HG03457 (cell line): Measurements from ENCODE around the gene GSDMA.
A peak's percentile ranks its signal among the peaks of the same experiment; 100 is the strongest.
"Not testable (repeated sequence)": the region's sequence is repeated elsewhere in the genome, so short reads cannot be mapped to it uniquely, and the experiment has no call there.

ENCODE experiments used
- ATAC-seq: cut with Tn5 transposase; IDR thresholded peaks from one replicate; pipeline ENCODE4 v1.9.1; 2021; ENCODE audit warnings: moderate number of reproducible peaks; ENCODE audit not compliant: unreplicated experiment

Gene GSDMA

GRCh38 chr17:39929646-39930407 lies 33.0 kb upstream of the GSDMA start:
- ATAC-seq: no peak

GRCh38 chr17:39933912-39934311 lies 28.9 kb upstream of the GSDMA start:
- ATAC-seq: no peak

GRCh38 chr17:39934324-39934723 lies 28.5 kb upstream of the GSDMA start:
- ATAC-seq: no peak

DNA sequence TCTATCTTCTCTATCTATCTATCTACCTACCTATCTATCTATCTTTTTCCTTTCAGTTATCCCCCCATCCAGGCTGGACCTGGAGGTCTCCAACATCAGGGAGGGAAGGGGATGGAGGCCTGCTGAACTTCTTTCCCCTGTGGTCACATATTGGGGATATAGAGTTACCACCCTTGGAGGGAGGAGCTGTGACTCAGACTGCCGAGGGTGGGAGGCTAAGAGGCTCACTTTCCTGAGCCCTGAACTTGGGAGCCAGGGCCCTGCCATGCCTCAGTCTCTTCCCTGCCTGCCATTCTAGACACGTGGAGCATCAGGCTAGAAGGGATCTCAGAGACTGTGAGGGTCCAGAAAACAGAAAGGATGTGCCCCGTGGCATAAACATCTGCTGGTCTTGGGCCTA lies 26.9 kb upstream of the GSDMA start:
- ATAC-seq: no peak

- no peak for ATAC-seq
Observed at GRCh38 chr17:39937447-39937846, 25.4 kb upstream of the GSDMA start.

DNA sequence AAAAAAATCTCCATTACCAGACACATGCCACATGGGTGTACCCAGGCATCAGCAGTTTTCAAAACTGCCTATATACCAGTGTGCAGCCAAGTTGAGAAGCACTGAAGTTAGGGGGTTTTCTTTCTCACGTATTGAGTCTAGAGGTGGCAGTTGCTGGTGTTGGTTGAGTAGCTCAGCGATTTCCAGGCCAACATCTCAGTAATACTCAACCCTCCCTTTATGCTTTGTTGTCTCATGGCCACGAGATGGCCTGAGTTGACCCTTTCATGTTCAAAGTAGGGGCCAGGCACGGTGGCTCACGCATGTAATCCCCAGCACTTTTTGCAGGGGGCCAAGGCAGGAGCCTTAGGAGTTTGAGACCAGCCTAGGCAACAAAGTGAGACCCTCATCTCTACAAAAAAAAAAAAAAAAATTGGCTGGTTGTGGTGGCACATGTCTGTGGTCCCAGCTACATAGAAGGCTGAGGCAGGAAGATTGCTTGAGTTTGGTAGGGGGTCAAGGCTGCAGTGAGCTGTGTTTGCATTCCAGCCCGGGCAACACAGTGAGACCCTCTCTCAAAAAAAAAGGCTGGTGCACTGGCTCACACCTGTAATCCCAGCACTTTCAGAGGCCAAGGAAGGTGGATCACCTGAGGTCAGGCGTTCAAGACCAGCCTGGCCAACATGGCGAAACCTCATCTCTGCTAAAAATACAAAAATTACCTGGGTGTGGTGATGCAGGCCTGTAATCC lies 24.5 kb upstream of the GSDMA start:
- ATAC-seq: no peak

GRCh38 chr17:39939106-39939505 lies 23.7 kb upstream of the GSDMA start:
- no peak for ATAC-seq

- peak; percentile 40 for ATAC-seq
Observed at GRCh38 chr17:39939588-39940419, 23.0 kb upstream of the GSDMA start.

GRCh38 chr17:39943702-39944392 lies 19.0 kb upstream of the GSDMA start:
- no peak for ATAC-seq

DNA sequence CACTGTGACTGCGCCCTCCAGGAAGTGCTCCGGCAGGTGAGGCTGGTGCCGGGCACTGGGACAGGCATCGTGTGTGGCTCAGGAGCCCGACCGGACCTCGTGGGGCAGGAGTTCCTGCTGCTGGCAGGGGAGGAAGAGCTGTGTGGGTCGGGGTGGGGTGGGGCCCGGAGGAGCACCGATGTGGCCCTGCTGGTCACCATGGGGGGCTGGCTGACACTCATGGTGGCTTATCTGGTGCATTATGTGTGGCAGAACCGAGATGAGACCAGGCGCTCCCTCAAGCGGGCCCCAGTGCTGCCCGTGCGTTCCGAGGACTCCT lies 18.5 kb upstream of the GSDMA start:
- ATAC-seq: no peak

- ATAC-seq: no peak
Observed at GRCh38 chr17:39946551-39947330, 16.1 kb upstream of the GSDMA start.

DNA sequence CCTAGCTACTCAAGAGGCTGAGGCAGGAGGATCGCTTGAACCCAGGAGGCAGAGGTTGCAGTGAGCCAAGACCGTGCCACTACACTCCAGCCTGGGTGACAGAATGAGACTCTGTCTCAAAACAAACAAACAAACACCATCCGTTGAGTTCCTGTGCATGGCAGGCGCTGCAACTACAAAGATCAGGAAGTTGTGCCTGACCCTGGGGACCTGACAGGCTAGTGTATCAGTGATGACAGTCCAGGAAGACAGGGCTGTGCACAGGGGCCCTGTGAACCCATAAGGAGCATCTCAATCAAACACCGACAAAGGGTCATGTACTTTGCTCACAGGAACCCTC lies 14.3 kb upstream of the GSDMA start:
- not testable (repeated sequence) for ATAC-seq

GRCh38 chr17:39949028-39949427 lies 13.8 kb upstream of the GSDMA start:
- no peak for ATAC-seq

DNA sequence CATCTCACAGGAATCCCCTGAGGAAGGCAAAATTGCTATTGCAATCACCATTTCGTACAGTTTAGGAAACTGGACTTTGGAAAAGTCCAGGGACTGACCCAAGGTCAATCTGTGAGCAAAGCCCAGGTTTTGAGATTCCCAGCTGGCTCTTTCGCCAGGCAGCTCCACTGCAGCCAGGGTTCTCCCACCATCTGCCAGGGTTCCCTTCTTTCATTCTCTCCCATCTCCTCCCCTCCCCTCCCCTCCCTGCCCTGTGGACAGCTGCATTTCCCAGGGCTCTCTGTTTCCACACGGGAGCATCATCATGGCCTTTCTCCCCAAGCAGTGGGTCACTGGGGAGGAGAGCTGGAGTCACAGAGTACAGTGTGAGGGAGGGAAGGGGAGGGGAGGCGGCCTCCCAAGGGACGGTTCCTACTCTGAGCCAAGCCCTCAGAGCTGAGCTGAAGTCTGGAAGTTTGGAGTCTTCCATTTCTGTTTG lies 11.9 kb upstream of the GSDMA start:
- no peak for ATAC-seq

GRCh38 chr17:39951924-39952679 lies 10.7 kb upstream of the GSDMA start:
- no peak for ATAC-seq

GRCh38 chr17:39952680-39953470 lies 9.9 kb upstream of the GSDMA start:
- ATAC-seq: no peak

DNA sequence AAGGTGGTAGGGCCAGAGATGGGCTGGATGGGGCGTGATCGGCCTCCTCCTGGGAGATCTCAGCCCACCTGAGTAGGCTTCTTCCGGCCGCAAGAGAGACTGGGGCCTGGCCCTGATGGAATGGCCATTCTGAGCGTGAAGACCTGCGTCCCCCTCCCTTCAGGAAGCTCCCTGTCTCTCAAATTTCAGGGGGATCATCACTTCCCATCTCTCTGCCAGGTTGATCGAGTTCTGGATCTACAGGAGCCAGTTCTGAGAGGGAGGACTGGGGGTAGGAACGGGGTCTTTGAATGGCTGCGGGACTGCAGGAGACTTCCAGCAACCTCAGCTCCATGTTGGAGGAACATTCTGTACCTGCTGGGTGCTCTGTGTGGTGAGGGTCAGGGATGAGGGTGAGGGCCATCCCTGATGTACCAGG lies 9.3 kb upstream of the GSDMA start:
- ATAC-seq: no peak

- ATAC-seq: no peak
Observed at GRCh38 chr17:39954876-39955275, 7.9 kb upstream of the GSDMA start.

DNA sequence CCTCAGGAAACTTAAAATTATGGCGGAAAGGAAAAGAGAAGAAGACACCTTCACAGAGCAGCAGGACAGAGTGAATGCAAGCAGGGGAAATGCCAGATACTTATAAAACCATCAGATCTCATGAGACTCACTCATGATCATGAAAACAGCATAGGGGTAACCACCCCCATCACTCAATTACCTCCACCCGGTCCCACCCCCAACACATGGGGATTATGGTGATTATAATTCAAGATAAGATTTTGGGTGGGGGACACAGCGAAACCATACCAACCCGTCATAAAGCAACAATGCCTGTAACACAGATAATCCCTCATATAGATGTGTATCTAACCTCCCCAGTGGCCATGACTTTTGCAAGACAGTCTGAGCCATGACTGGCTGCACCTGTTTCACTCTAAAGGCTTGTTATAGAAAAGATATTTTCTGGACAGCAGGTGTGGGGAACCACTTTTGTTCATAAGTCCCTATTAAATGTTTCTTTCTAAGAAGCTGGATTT lies 7.0 kb upstream of the GSDMA start:
- ATAC-seq: no peak
